ENCODE results near the gene SEMA5A. TPM values are rescaled to one million over a fixed set of nuclear protein-coding genes. Genes with fewer than 3 reads are reported as not detected.

Gene SEMA5A
- total RNA-seq, 1 experiment from 2014 or later, result 9.3 TPM

- no peak for TF ChIP-seq ZNF396 (CRISPR knock-in tag; IDR thresholded peaks at IDR 0.05; ENCODE audit: borderline replicate concordance)
- no peak for TF ChIP-seq ZNF317 (CRISPR knock-in tag; IDR thresholded peaks at IDR 0.05; ENCODE audit: borderline replicate concordance, low read depth)
- no peak for TF ChIP-seq NR3C1 (CRISPR knock-in tag; conservative IDR thresholded peaks at IDR 0.05; ENCODE audit: low read depth)
- no peak for TF ChIP-seq CBFB (CRISPR knock-in tag; IDR thresholded peaks at IDR 0.05; ENCODE audit: low read depth)
- TF ChIP-seq RELA (CRISPR knock-in tag; IDR thresholded peaks at IDR 0.05; ENCODE audit: borderline replicate concordance), result no peak
- TF ChIP-seq SMAD4 (CRISPR knock-in tag; IDR thresholded peaks at IDR 0.05), result no peak
- TF ChIP-seq ZNF232 (CRISPR knock-in tag; IDR thresholded peaks at IDR 0.05), result no peak
- no peak for TF ChIP-seq SP1 (CRISPR knock-in tag; conservative IDR thresholded peaks at IDR 0.05)
- no peak for TF ChIP-seq PRDM15 (CRISPR knock-in tag; IDR thresholded peaks at IDR 0.05)
These were observed 349.3 kb downstream of the SEMA5A start (continued) for GRCh38 chr5:9196403-9197227.

DNA sequence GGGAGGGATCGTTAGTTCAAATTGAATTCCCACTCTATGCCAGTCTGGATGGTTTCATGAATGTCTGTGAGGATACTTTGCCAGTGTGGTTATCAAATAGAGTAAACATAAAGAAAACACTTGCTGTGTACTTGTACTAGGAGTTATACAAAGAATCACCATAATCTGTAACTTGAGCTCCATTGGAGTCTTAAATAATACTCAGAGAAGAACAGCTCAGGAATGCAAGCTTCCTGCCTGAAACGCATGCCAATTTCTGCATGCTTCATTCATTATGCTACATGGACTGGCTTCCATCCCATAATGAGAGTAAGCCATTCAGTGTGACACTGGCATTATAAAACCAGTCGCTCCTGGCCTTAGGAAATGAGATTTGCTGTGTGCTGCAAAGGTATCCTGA lies 351.4 kb downstream of the SEMA5A start:
- ChIA-PET CTCF (interaction anchor here (0.7 kb wide), 1 partner anchor 287 kb away, joined by 3 read pairs; no protein-coding TSS in a partner anchor), POLR2A (no interaction called here)
- no peaks in the 10 kb centered on the region for H3K36me3 Mint-ChIP-seq
- no peak overlapping the region for H3K4me3 Mint-ChIP-seq
- H3K27me3 Mint-ChIP-seq (ENCODE audit: low read depth), result no peaks in the 10 kb centered on the region
- H3K27ac Mint-ChIP-seq, result no peak overlapping the region
- ATAC-seq (no peak), DNase-seq (ENCODE audit: low spot score) (no peak)
- peaks cover 9% of the 10 kb centered on the region for H3K4me1 Mint-ChIP-seq
- H3K9me3 Mint-ChIP-seq, result no peaks in the 10 kb centered on the region
- TF ChIP-seq, protein P1, sequence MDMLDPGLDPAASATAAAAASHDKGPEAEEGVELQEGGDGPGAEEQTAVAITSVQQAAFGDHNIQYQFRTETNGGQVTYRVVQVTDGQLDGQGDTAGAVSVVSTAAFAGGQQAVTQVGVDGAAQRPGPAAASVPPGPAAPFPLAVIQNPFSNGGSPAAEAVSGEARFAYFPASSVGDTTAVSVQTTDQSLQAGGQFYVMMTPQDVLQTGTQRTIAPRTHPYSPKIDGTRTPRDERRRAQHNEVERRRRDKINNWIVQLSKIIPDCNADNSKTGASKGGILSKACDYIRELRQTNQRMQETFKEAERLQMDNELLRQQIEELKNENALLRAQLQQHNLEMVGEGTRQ (CRISPR knock-in tag; IDR thresholded peaks at IDR 0.05), result no peak
- TF ChIP-seq, protein P2, sequence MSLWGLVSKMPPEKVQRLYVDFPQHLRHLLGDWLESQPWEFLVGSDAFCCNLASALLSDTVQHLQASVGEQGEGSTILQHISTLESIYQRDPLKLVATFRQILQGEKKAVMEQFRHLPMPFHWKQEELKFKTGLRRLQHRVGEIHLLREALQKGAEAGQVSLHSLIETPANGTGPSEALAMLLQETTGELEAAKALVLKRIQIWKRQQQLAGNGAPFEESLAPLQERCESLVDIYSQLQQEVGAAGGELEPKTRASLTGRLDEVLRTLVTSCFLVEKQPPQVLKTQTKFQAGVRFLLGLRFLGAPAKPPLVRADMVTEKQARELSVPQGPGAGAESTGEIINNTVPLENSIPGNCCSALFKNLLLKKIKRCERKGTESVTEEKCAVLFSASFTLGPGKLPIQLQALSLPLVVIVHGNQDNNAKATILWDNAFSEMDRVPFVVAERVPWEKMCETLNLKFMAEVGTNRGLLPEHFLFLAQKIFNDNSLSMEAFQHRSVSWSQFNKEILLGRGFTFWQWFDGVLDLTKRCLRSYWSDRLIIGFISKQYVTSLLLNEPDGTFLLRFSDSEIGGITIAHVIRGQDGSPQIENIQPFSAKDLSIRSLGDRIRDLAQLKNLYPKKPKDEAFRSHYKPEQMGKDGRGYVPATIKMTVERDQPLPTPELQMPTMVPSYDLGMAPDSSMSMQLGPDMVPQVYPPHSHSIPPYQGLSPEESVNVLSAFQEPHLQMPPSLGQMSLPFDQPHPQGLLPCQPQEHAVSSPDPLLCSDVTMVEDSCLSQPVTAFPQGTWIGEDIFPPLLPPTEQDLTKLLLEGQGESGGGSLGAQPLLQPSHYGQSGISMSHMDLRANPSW (CRISPR knock-in tag; conservative IDR thresholded peaks at IDR 0.05; ENCODE audit: low read depth), result no peak
- no peak for TF ChIP-seq ZNF317 (CRISPR knock-in tag; IDR thresholded peaks at IDR 0.05; ENCODE audit: borderline replicate concordance, low read depth)
- TF ChIP-seq, protein P3, sequence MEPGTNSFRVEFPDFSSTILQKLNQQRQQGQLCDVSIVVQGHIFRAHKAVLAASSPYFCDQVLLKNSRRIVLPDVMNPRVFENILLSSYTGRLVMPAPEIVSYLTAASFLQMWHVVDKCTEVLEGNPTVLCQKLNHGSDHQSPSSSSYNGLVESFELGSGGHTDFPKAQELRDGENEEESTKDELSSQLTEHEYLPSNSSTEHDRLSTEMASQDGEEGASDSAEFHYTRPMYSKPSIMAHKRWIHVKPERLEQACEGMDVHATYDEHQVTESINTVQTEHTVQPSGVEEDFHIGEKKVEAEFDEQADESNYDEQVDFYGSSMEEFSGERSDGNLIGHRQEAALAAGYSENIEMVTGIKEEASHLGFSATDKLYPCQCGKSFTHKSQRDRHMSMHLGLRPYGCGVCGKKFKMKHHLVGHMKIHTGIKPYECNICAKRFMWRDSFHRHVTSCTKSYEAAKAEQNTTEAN (CRISPR knock-in tag; IDR thresholded peaks at IDR 0.05), result no peak
- no peak for TF ChIP-seq CREB1 (CRISPR knock-in tag; IDR thresholded peaks at IDR 0.05)
- no peak for TF ChIP-seq NFYB (CRISPR knock-in tag; conservative IDR thresholded peaks at IDR 0.05; ENCODE audit: low read depth)
- TF ChIP-seq MXD4 (CRISPR knock-in tag; IDR thresholded peaks at IDR 0.05; ENCODE audit: borderline replicate concordance), result no peak
- TF ChIP-seq SMAD4 (CRISPR knock-in tag; IDR thresholded peaks at IDR 0.05), result no peak
- TF ChIP-seq PREB (CRISPR knock-in tag; IDR thresholded peaks at IDR 0.05; ENCODE audit: borderline replicate concordance), result no peak
- no peak for TF ChIP-seq ZNF416 (CRISPR knock-in tag; IDR thresholded peaks at IDR 0.05)
- no peak for TF ChIP-seq KAT7 (CRISPR knock-in tag; IDR thresholded peaks at IDR 0.05; ENCODE audit: borderline replicate concordance)
- TF ChIP-seq NFE2L1 (CRISPR knock-in tag; IDR thresholded peaks at IDR 0.05), result no peak
- no peak for TF ChIP-seq JUN (CRISPR knock-in tag; IDR thresholded peaks at IDR 0.05)
- TF ChIP-seq, protein P4, sequence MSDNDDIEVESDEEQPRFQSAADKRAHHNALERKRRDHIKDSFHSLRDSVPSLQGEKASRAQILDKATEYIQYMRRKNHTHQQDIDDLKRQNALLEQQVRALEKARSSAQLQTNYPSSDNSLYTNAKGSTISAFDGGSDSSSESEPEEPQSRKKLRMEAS (CRISPR knock-in tag; IDR thresholded peaks at IDR 0.05), result no peak
- no peak for TF ChIP-seq ESRRA (CRISPR knock-in tag; IDR thresholded peaks at IDR 0.05; ENCODE audit: borderline replicate concordance)
- TF ChIP-seq GTF2I (CRISPR knock-in tag; conservative IDR thresholded peaks at IDR 0.05), result no peak

Data from WTC11 (cell line).